Cerebellar cortex (tissue), 1 donor: ENCODE results near the gene PCSK6.
"Not testable (repeated sequence)": the region's sequence is repeated elsewhere in the genome, so short reads cannot be mapped to it uniquely, and the experiment has no call there.

ENCODE experiments used
- DNase-seq: peaks from one replicate; pipeline ENCODE4 v3.0.0-alpha.2; 2015; ENCODE audit warnings: low spot score

Gene PCSK6

GRCh38 chr15:101459579-101460300 lies 29.8 kb downstream of the PCSK6 start:
- no peak for DNase-seq

- no peak for DNase-seq
Observed at GRCh38 chr15:101458908-101459578, 30.5 kb downstream of the PCSK6 start.

GRCh38 chr15:101458158-101458900 lies 31.2 kb downstream of the PCSK6 start:
- no peak for DNase-seq

DNA sequence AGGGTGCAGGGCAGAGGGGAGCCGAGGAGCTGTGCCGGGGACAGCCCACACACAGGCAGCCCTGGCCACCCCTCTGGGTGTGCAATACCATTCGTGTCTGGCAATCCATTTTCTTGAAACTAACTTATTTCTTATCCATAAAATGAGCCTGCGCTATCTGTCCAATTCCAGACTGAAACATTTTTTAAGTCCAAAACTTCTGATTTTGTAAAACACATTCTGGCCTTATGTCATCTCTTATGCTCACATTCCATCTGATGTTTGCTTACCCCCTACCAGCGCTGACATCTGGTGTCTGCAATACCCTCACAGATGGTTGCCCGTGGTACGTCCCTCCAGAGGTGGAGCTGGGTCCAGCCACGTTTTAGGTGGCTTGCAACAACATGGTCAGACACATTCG lies 31.8 kb downstream of the PCSK6 start:
- DNase-seq = no peak

DNA sequence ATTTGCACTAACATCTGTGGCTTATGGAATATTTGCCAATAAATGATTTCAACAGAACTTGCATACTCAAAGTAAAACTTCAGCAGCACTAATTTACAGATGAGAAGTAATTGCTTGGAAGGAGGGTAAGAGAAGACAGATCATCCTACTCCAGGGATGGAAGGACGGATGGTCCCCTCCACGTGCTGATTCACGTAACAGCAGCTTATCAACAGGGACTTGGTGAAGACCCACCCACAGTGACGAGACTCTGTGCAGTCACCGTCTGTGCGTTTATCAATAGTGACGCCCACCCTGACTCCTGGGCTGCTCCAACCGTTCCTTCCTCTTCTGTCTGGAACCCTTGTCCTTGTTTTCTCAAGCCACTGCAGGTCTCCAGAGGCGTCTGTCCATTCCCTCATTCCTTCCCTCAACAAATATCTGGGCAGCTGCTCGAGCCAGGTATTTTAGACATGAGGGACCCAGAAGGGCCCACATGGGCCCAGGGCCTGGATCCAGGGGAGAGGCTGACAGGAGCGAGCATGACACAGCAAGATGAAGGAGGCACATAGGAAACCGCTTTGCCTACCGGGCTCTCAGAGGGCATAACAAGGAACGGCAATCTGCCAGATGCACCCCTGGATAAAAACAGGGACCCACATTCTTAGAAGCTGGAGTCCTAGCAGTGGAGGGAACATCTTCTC lies 33.3 kb downstream of the PCSK6 start:
- DNase-seq = no peak

GRCh38 chr15:101455291-101456025 lies 34.0 kb downstream of the PCSK6 start:
- DNase-seq = peak; percentile 26

GRCh38 chr15:101454781-101455180 lies 34.7 kb downstream of the PCSK6 start:
- DNase-seq = not testable (repeated sequence)

- no peak for DNase-seq
Observed at GRCh38 chr15:101454365-101454764, 35.1 kb downstream of the PCSK6 start.

DNA sequence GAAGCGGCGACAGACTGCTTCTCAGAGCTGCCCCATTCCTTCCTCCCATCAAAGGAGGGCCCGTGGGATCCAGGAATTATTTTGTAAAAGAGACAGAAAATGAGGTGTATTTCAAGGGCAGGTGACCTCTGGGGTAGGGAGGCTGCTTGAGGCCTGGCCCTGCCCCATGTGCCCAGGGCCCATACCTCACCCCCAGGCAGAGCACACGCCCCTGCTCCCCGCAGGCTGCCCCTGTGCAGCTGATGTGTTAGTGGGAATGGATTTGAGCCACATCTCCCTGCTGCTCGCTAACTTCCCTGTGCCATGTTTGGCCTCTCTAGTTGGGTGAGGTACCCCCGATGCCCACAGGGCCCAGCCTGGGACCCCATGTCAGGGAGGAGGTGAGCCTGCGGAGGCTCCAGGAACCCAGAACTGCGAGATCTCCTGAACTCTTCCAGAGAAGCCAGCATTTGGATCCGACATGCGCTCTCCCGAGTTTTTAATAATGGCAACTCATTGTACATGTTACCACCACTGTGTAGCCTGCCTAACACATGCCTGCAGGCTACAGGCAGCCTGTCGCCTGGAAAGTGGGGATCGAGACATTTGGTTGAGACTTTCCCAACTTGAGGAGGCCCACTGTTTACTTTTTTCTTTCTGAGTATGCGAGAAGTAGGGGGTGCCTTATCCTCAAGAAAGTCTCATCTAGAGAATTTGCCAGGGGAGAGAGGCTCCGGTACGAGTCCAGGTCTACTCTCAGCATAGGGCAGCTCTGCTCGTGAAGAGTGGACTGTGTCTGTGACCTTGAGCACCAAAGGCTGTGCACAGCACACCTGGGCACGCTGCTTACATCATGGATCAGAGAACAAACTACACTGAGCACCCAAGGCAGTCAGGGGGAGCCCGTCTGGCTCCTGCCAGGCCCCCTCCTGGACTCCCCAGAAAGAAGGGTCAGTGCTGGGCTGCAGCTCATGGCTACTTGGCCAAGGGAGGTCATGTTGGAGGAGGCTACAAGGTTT lies 36.1 kb downstream of the PCSK6 start:
- DNase-seq = no peak

- no peak for DNase-seq
Observed at GRCh38 chr15:101452572-101452971, 36.9 kb downstream of the PCSK6 start.

- no peak for DNase-seq
Observed at GRCh38 chr15:101451846-101452245, 37.7 kb downstream of the PCSK6 start.

- DNase-seq = no peak
Observed at GRCh38 chr15:101451266-101451799, 38.2 kb downstream of the PCSK6 start.

- no peak for DNase-seq
Observed at GRCh38 chr15:101450403-101451265, 38.9 kb downstream of the PCSK6 start.

DNA sequence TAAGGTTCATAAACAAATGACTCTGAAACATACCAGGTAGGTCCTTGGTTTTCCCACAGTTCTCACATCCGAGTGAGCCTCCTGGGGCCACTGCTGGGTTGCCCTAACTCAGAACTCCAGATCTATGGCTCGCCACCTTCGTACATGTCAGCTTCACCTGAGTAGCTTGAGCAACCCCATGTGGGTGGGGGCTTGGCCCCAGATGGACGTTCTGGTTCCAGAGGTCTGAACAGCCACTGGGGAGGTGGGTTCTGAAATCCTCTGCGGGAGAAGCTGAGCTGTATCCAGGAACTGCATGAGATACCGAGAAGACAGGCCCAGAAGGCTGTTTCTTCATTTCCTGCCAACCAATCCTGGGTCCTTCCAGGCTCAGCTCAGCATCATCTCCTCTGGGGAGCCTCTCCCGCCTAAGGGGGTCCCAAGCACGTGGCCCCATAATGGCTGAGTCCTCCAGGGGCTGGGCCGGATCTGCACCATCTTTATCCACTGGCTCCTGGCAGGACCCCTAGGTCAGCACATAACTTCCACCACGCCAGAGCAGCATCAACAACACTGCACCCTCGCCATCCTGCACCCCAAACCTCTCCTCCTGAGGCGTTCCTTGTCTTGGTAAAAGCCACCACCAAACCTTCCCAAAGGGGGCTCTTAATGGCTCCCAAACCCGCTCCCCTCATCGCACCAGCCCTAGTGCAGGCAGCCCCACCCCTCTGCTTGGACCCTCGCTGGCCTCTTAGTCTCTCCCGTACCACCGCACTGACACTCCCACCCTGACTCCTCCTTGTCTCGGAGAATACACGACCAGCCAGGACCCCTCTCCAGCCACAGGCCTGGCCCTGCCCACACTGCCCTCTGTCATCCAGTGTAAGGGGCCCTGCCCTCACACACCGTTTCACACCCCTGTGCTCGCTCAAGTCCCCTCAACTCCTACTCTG lies 39.8 kb downstream of the PCSK6 start:
- no peak for DNase-seq

GRCh38 chr15:101448336-101448735 lies 41.2 kb downstream of the PCSK6 start:
- no peak for DNase-seq

GRCh38 chr15:101447561-101448071 lies 41.9 kb downstream of the PCSK6 start:
- no peak for DNase-seq

DNA sequence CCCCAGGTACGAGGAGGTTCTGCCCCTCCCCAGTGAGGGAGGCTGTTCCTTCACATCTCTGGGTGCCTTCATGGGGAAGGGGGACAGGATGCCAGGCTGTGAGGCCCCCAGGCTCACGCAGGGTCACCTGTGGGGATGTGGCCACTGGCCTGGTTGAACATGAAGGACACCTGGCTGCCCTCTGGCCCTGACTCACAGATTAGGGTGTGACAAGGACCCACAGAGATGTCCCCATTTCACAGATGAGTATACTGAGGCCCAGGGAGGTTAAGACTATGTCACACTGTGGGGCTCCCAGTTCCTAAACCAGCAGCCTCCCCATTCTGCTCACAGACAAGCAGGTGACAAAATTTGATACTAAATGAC lies 42.4 kb downstream of the PCSK6 start:
- no peak for DNase-seq
